Measurements from ENCODE around the gene DHX8.
A peak's percentile ranks its signal among the peaks of the same experiment; 100 is the strongest.
"Not testable (repeated sequence)": the region's sequence is repeated elsewhere in the genome, so short reads cannot be mapped to it uniquely, and the experiment has no call there.

The DHX8 gene

DNA sequence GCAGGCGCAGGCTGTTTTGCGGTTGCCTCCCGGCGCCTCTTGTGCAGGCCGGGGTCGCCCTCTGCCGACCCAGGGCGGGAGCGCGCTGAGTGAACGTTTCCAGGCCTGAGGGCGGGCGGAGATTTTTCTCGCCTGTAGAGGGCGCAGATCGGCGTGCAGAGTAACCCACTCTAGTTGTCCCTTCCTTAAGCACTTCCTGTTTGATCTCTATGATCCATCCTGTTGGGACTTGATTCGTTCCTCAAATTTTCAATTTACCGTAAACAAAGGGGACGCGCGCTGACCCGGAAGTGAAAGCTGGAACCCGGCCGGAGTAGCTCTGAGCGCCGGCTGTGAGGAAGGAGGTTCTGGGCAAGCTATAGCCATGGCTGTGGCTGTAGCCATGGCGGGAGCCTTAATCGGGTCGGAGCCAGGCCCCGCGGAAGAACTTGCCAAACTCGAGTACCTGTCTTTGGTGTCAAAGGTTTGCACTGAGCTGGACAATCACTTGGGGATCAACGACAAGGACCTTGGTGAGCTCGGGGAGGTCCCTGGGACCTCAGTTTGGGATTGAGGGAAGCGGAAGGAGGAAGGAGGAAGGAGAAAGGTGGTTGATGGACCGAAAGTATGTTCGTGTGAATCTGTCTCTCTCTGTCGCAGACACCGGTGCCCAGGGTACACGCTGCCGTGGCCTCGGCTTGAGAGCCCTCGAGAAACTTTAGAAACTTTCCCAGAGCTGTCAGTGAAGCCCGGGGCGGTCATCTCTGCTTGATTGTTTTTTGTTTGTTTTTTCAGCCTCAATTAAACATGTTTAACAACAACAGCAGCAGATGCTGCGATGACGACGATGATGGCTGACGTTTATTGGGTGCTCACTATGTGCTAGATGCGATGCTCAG, at the start of gene DHX8:
TSS of gene DHX8 (plus strand) at position 302 of the 878 bp plus-strand sequence. CDS start at position 365, 63 bp downstream.
- DNase-seq (ENCODE audit: low read depth) = peak; percentile 97
- H3K4me3 ChIP-seq (ENCODE audit: low read depth, low read length) = peak within 1 kb of the TSS; percentile 78

DNA sequence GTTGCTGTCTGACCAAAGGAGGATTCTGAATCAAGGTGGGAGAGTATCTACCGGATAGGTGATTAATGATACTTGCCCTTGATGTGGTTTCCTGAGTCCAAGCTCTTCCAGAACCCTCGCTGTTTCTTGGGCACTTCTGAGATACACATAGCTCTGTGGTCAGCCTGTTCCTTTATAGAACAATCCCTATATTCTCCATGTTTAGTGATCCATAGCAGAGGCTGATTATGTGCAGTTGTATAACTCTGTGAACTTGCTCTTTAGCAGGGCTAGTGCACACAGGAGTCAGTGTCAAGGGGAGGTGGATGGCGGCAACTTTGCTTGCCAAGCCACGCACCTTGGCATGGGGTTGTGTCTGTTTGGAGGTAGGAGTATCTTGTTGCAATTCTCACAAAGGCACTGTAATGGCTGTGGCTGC, 48.9 kb upstream of the DHX8 start:
- no peak for DNase-seq (ENCODE audit: low read depth)
- H3K4me3 ChIP-seq (ENCODE audit: low read depth, low read length) = no peak overlapping the region

DNA sequence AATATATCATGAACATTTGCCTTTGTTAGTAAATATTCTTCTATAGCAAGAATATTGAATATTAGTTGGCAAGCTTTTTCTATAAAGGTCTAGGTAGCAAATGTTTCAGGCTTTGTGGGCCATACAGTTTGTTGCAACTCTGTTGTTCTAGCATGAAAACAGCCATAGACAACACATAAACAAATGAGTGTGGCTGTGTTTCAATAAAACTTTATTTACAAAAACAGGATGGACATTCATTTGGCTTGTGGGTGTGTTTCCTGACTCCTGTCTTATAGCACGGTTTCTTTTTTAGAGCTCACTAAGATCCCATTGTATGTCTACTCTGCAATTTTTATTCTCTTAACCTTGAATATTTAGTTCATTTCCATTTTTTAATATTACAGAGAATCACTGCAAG, 46.0 kb upstream of the DHX8 start:
- H3K4me3 ChIP-seq (ENCODE audit: low read depth, low read length) = no peak overlapping the region
- DNase-seq (ENCODE audit: low read depth) = no peak

DNA sequence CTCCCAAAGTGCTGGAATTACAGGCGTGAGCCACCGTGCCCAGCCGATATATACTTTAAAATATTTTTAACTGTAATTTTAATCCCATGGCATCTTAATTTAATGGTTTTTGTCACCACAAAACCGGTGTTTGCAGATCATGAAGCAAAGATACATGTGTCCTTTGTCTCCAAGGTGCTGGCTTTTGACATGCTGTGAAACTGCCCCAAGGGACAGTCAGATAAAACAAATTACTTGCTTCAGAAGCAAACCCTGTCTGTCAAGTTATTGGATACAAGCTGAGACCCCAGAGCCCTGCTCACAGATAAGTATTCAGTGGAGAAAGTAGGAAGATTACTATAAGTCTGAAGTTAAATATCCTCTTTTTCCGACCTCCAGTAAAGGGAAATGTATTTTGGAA, 45.1 kb upstream of the DHX8 start:
- DNase-seq (ENCODE audit: low read depth) = no peak
- no peak overlapping the region for H3K4me3 ChIP-seq (ENCODE audit: low read depth, low read length)

DNA sequence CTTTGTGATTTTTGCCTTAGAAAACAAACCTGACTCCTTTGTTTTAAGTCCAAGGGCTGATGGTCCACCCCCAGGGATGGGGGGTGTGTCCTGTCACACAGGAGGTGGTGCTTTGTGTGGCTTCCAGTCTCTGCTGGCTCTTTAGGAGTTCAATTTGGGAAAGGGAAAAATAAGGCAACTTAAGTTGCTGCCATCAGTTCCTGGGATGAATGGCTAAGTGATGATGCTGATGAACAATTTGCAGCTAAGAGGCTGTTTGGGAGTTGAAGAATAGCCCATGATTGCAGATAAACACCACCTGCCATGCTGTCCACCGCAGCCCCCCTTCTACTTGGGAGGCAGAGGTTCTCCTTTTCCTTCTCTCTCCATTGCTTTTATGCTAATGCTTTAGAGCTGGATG, 44.7 kb upstream of the DHX8 start:
- H3K4me3 ChIP-seq (ENCODE audit: low read depth, low read length) = no peak overlapping the region
- no peak for DNase-seq (ENCODE audit: low read depth)

DNA sequence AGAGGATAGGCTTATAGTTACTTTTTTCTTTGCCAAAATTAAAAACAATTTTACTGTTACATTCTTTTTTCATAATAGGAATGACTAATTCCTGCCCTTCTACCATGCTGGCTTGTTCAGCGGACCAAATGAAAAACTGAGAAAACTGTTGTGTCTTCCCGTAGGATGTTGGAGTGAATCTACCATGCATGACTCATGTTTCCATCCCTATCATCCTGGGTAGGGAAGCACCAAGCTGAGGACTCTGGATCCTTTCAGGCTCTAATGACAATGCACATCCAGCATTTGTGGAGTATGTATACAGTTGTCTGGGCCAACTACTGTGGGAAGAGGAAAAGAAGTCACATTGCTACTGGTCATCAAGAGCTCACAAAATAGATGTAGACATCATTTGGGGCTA, 41.1 kb upstream of the DHX8 start:
- no peak for DNase-seq (ENCODE audit: low read depth)

DNA sequence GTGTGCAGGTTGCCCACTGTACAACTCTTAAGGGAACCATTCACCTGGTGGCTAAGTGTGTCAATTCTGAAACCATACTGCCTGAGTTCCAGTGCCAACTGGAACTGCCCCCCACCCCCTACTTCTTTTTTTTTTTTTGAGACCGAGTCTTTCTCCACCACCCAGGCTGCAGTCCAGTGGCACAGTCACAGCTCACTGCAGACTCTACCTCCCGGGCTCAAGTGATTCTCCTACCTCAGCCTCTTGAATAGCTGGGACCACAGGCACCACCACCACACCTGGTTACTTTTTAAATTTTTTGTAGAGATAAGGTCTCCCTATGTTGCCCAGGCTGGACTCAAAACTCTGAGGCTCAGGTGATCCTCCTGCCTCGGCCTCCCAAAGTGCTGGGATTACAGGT, 40.4 kb upstream of the DHX8 start:
- no peak overlapping the region for H3K4me3 ChIP-seq (ENCODE audit: low read depth, low read length)
- DNase-seq (ENCODE audit: low read depth) = no peak

More for the DNA sequence above, 41.1 kb upstream of the DHX8 start:
- H3K4me3 ChIP-seq (ENCODE audit: low read depth, low read length) = no peak overlapping the region

DNA sequence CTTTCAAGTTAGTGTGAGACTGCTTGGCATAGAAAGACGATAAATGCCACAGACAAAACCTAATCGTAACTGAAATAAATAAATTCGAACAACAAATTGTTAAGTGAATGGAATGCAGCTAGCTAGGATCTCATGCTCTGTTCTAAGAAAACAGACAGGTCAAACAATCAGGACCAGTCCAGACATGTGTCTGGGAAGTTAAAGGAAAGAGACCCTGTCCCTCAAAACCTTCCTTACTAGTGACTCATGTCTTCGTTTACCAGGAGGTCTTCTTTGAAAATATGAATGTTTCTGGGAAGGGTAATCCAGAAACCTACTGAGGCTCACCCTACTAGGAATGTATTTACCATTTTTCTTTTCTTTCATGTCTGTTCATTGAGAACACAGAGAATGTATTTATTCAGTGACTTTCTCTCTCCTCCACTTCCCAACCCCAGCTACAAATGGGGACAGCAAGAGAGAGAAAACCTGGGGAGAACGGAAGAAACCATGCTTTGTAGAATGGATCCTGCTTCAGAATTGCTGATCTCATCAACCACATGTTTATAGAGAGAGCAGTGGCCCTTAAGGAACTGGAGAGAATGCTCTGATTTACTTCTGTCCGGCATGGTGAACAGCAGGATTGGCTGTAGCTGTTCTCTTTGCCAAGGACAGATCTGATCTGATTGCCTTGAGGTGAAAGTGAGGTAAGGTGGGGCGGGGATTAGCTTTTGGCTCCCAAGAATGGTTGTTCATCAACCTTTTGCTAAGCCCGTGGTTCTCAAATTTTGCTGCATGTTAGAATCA, 39.4 kb upstream of the DHX8 start:
- DNase-seq (ENCODE audit: low read depth) = no peak

DNA sequence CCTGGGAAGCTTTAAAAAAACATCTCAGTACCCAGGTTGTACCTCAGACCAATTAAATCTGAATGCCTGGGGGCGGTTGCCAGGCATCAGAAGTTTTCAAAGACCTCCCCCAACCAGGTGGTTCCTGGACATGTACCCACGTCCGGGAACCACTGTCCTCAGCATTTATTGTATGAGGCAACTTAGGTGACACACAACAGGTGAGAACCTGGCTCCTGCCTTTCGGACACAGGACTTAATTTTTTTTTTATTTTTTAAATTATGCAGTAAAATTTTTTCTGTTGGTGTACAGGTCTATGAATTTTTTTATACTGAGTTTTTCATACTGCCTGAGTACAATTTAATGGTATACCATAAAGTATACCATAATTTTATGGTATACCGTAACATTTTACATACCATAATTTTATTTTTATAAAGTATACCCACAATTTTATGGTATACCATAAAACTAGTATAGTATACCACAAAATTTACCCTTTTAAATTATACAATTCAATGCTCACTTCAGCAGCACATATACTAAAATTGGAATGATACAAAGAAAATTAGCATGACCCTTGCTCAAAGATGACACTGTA, 38.7 kb upstream of the DHX8 start:
- no peak for DNase-seq (ENCODE audit: low read depth)
- H3K4me3 ChIP-seq (ENCODE audit: low read depth, low read length) = no peak overlapping the region

More for the DNA sequence above, 39.4 kb upstream of the DHX8 start:
- no peak overlapping the region for H3K4me3 ChIP-seq (ENCODE audit: low read depth, low read length)

DNA sequence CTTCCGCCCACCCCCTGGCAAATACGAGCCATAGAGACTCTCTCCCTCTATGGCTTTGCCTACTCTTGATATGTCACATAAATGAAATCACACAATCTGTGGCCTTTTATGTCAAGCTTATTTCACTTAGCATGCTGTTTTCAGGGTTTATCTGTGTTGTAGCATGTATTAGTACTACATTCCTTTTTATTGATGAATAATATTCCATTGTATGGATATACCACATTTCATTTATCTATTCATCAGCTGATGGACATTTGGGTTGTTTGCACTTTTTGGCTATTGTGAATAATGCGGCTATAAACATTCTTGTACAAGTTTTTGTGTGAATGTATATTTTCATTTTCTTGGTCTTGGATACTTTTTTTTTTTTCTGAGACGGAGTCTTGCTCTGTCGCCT, 37.0 kb upstream of the DHX8 start:
- H3K4me3 ChIP-seq (ENCODE audit: low read depth, low read length) = no peak overlapping the region

DNA sequence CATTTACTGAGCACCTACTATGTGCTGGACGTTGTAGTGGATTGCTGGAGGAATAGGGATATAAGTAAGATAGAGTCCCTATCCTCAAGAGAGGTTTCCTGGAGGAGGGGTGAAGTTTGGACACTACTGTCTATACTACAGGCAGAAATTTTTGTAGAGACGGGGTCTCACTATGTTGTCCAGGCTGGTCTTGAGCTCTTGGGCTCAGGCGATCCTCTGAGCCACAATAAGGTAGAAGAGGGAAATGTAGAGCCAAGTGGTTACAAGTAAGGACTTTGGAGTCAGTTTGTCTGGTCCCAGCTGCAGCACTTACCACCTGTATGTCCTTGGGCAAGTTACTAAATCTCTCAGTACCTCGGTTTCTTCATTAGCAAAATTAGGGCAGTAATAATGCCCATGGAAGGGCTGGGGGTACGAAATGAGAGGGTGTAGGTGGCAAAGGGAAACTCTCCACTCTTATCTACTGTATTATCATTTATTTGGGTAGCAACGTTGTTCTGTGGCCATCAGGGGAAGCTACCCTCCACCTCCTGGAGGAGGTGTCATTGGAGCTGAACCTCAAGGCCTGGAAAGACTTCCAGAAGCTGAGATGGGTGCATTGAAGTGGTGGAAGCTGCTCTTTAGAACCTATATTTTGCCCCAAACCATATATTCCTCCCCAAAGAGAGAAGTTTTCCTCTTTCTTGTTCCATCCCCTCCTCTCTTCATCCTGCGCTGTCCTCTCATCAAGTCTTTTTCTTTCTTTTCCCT, 34.9 kb upstream of the DHX8 start:
- DNase-seq (ENCODE audit: low read depth) = no peak
- H3K4me3 ChIP-seq (ENCODE audit: low read depth, low read length) = no peak overlapping the region

More for the DNA sequence above, 37.0 kb upstream of the DHX8 start:
- no peak for DNase-seq (ENCODE audit: low read depth)

DNA sequence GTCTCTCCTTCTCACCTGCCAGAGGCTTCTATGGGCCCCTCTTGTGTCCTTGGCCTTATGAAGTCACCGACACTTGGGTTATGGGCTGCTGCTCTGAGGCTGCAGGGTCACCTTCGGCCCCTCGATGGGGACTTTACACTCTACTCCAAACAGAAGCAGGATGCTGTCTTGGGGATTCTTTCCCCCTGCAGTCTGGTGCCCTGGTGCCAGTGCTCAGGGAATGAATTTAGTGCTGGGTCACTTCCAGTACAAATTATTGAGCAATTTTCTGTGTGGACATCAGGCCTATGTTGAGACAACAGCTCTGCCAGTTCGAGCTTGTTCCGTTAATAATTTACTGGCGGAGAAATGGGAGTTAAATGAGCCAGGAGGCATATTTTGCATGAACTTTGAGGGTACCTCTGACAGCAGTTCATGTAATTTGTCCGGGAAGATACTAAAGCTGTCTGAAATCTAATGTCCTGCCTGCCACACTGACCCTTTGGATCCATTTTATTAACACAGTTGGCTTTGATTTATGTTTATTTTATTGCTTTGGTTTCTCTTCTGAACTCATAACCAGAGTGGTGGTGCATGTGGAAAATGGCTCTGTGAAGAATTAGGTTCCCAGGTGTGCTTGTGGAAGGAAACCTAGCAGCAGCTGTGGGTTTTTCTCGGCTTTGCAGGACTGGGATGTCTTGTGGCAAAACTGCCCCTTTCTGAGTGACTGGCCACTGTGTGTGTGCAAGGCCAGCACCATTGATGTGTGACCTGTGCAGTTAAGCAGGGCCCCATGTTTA, 34.1 kb upstream of the DHX8 start:
- no peak for DNase-seq (ENCODE audit: low read depth)
- H3K4me3 ChIP-seq (ENCODE audit: low read depth, low read length) = no peak overlapping the region

DNA sequence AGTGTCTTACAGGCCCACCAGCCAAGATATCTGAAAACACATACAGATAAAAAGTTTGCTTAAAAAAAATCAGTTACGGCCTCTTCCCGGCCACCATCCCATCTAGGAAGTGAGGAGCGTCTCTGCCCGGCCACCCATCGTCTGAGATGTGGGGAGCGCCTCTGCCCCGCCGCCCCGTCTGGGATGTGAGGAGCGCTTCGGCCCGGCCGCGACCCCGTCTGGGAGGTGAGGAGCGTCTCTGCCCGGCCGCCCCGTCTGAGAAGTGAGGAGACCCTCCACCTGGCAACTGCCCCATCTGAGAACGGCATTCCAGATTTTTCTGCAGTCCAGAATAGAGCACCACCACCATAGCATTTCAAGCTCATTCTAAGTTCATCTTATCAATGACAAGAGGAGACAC, 33.0 kb upstream of the DHX8 start:
- not testable (repeated sequence) for DNase-seq (ENCODE audit: low read depth); H3K4me3 ChIP-seq (ENCODE audit: low read depth, low read length)

DNA sequence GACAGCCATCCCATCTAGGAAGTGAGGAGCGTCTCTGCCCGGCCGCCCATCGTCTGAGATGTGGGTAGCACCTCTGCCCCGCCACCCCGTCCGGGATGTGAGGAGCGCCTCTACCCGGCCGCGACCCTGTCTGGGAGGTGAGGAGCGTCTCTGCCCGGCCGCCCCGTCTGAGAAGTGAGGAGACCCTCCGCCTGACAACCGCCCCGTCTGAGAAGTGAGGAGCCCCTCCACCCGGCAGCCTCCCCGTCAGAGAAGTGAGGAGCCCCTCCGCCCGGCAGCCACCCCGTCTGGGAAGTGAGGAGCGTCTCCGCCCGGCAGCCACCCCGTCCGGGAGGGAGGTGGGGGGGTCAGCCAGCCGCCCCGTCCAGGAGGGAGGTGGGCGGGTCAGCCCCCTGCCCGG, 32.0 kb upstream of the DHX8 start:
- not testable (repeated sequence) for H3K4me3 ChIP-seq (ENCODE audit: low read depth, low read length); DNase-seq (ENCODE audit: low read depth)

DNA sequence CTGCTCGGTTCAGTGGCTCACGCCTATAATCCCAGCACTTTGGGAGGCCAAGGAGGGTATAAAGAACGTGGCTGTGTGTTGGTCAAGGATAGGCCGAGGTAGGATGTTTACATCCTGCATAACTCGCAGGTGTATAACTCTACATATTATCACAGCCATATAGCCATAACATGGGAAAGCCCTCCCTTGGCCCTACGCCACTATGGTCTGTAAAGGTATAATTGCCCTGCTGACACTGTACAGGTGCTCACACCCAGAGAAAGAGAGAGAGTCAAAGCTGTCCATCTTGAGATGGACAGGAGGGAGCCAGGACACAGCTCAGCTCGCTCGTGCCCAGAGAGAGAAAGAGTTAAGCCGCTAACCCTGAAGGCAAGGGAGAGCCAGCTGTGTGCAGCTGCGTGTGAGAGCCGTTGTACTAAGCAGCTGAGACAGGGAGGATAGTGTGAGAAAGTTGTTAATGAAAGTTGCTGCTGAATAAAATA, 30.4 kb upstream of the DHX8 start:
- no peak overlapping the region for H3K4me3 ChIP-seq (ENCODE audit: low read depth, low read length)
- DNase-seq (ENCODE audit: low read depth) = no peak

DNA sequence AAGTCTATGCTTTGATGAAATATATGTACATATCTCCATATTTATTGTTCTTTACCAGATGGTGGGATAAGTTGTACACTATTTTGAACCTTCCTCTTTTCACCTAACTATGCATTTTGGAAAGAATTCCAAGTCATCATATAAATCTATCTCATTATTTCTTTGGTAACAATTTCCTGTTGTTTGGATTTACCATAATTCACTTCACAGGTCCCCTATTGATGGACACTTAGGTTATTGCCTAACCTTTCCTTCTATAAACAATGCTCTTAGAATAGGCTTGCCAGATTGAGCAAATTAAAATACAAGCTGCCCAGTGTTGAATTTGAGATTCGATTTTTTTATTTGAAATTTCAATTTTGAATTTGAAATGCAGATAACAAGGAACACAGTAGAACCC, 28.9 kb upstream of the DHX8 start:
- no peak overlapping the region for H3K4me3 ChIP-seq (ENCODE audit: low read depth, low read length)
- no peak for DNase-seq (ENCODE audit: low read depth)

DNA sequence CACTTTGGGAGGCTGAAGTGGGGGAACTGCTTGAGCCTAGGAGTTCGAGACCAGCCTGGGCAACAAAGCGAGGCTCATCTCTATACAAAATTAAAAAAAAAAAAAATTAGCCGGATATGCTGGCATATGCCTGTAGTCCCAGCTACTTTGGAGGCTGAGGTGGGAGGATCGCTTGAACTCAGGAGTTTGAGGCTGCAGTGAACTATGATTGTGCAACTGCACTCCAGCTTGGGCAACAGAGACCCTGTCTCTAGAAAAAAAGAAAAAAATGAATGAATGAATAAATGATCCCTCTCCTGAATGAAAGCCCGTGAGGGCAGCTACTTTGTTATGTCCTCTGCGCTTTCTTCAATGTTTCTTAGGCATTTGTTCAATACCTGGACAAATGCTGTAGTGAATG, 27.7 kb upstream of the DHX8 start:
- H3K4me3 ChIP-seq (ENCODE audit: low read depth, low read length) = no peak overlapping the region
- no peak for DNase-seq (ENCODE audit: low read depth)

DNA sequence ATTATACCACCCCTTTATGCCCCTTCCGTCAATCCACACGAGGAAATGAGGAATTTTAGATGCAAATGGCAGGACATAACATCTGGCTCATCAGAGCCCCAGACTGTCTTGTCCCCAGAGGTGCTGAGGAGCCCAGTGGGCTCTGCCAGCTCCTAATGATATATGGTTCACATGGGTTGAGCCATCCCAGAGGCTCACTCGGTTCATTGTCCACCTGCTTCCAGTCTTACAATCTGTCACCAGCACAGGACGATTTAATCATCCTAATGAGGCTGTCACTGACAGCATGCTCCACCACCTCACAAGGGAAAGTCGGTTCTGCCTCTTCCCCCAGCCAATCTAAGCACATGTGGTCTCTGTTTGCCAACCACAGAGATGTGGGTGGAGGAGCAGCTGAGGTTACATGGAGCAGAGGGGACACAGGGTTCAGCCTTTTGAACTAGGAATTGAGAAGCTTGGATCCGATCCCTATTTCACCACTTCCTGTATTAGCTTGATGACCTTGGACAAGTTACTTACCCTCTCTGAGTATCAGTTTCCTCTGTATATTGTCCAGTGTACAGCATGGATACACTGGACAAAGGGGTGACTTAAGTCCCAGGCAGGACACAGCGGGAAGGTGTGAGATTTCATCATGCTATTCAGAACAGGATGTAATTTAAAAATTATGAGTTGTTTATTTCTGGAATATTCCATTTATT, 27.0 kb upstream of the DHX8 start:
- DNase-seq (ENCODE audit: low read depth) = no peak
- no peak overlapping the region for H3K4me3 ChIP-seq (ENCODE audit: low read depth, low read length)
